ENCODE data around the gene ST7.
"Not testable (repeated sequence)": the region's sequence is repeated elsewhere in the genome, so short reads cannot be mapped to it uniquely, and the experiment has no call there.

ST7 gene

DNA sequence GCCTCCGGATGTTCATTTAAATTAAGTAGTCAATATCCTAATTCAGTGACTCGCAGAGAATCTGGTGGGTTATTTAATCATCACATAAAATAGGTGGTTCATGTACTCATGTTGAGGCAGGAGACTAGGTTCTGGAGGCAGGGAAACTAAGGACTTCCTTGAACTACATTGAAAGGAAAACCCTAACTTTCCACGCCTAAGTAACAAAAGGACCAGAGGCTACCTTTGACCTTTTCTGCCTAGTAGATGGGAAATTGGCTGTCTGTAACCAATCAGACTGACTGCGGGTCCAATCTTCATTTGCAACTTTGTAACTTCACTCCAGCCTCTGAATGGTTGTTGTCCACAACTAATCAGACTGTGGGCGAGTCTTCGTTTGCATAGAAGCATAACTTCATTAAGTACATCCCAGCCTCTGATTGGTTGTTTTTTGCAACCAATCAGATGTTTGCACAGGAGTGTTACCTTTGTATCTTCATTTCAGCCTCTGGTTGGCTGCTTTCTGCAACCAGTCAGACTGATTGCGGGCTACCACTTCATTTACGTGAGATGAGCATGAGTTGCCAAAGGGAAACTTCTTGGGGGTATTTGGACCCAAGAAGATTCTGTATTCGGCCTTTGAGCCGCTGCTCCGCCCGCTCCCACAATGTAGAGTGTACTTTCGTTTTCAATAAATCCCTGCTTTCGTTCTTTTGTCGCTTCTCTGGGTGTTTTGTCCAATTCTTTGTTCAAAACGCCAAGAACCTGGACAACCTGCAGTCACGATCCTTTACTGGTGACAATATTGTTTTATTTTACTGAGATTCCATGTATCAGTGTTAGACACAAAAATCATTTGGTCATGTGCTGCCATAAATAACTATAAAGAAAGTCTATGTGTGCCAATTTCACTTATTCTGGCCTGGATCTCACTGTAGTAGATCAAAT, 1.7 kb upstream of the ST7 start:
- no peak for DNase-seq (ENCODE audit: low read depth)

DNA sequence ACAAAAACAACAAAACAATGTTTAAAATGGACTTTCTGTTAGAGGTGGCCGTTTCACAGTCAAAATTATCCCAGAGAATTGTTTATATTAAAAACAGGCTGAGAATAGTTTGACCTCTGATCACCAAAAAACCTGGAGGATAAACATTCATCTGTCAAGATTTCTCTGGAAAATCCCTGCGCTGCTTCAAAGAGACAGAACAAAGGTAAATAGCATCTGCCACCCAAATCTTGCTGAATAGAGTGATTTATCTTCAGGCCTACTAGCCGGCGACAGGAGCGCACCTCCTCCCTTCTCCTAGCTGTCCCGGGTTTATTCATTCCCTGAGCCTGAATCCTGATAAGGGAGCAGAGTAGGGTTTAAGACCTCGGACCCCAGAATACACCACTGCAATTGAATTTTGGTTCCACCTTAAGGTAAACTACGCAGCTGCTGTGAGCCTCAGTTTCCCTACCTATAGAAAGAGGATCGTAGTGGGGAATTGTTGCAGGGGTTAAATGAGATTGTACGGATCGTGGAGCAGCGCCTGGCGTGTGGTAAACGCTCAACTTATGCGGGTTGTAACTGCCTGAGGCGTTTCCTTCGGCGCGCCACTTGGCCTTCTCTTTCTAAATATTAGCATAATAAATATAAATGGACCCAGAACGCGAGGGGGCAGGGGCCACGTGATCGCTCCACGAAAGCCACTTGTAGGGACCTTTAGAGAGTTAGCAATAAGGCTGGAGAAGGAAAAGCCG, 498 bp upstream of the ST7 start:
- DNase-seq (ENCODE audit: low read depth): no peak

DNA sequence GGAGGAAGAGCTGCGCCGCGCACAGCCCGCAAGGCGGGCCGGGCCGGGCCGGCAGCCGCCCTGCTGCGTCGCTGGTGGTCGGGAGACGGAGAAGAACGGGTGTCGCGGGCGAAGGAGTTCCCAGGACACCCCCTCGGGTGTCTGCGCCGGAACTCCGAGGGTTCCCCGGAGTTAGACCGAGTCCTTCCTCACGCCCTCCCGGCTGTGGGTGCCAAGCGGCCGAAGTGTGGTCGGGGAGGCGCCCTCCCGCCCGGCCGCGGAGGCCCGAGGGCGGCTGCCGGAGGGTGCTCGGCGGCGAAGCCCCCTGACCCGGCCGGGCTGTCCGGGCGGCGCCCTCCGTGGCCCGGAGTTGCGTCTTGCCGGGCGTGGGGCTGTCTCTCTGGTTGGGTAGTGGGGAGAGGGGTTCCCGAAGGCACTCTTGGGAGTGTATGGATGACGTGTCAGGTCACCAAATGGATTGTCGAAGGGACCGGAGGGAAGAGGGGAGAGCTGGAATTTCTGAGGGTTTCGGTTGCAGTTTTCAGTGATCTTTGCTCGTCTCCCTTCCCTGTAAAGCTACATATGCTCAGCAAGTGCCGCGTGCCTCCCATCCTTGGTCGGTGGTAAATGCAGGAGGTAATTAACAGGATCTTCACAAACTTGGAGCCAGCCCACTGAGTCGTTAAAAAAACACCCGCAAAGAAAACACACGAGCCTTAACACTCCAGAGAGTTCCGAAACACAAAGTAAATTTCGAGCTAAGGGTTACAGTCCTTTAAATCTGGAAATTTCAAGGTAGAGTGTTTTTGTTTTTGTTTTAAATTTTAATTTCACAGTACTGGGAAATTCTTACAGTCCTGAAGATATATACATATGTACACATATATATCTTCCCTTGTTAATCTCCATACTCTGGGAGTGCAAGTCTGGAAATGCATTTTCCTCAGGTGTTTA, 871 bp downstream of the ST7 start:
- no peak for DNase-seq (ENCODE audit: low read depth)

DNA sequence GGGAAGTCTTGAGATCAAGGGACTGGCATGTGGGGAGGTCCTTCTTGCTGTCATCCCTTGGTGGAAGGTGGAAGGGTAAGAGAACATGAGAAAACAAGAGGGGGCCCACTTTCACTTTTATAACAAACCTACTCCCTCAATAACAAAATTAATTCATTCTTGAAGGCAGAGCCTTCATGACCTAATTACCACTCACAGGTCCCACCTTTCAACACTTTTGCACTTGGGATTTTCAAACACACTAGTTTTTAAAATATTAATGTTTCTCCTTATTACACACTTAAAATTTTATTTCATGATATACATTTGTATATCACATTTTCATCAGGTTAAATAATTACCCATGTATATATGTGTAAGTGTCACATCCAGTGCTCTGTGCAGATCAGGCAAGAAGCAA, 2.0 kb downstream of the ST7 start:
- DNase-seq (ENCODE audit: low read depth): no peak

DNA sequence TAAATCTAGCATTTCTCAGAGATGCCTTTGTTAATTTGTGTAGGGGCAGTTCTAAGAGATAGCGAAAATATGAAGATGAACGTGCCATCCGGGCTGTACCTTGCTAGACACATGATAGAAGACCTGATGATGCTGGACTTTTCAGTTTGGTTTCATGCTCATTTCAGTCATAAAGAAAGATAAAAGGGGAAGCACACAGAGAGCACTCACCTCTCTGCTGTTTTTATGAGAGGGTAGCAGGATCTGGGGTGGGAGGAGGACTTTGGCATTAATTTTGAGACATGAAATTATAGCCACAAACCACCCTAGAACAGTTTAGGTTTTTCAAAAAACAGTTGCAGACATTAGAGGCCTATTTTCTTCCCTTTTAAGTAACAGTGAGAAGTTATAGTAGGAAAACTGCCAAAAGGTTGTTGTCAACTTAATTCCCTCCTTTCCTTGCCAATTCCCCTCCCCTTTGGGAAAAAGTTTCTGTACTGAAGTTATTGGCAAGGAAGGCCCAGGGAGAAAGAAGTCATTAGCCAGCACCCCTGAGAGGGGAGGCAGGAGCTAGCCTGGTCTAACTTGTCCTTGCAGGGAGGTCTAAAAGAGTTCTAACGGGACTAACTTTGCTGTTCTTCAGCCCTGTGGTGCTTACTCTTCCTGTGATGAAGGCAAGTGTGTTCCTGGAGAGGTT, 2.6 kb downstream of the ST7 start:
- DNase-seq (ENCODE audit: low read depth): no peak

DNA sequence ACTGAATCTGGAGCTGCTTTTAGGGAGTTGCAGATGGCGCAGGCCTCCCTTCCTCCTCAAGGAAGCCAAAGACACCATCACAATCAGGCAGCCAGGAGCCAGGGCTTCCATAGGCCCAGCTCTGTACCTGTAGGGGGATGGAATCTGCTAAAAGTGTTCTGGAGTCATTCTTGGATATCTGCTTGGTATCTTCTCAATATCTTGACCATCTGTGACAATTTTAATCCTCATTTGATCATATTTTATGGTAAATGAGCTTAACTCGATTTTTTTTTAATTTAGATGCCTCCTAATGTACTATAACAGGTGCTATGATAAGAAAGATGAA, 3.1 kb downstream of the ST7 start:
- DNase-seq (ENCODE audit: low read depth): no peak

DNA sequence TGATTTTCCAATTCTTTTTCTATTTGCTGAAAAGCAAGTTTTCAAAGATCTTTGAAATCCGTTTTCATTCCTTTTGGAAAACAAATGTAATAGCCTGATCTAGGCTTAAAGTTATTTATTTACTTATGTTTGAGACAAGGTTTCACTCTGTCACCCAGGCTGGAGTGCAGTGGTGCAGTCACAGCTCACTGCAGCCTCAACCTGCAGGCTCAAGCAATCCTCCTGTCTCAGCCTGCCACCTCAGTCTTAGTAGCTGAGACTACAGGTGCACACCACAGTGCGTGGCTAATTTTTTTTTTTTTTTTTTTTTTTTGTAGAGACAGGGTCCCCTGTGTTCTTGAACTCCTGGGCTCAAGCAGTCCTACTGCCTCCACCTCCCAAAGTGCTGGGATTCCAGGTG, 4.6 kb downstream of the ST7 start:
- no peak for DNase-seq (ENCODE audit: low read depth)

DNA sequence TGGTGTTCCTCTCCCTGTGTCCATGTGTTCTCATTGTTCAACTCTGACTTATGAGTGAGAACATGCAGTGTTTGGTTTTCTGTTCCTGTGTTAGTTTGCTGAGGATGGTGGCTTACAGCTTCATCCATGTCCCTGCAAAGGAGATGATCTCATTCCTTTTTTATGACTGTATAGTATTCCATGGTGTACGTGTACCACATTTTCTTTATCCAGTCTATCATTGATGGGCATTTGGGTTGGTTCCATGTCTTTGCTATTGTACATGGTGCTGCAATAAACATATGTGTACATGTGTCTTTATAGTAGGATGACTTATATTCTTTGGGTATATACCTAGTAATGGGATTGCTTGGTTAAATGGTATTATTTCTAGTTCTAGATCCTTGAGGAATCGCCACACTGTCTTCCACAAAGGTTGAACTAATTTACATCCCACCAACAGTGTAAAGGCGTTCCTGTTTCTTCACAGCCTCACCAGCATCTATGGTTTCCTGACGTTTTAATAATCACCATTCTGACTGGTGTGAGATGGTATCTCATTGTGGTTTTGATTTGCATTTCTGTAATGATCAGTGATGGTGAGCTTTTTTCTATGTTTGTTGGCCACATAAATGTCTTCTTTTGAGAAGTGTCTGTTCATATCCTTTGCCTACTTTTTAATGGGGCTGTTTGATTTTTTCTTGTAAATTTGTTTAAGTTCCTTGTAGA, 8.8 kb downstream of the ST7 start:
- not testable (repeated sequence) for DNase-seq (ENCODE audit: low read depth)

DNA sequence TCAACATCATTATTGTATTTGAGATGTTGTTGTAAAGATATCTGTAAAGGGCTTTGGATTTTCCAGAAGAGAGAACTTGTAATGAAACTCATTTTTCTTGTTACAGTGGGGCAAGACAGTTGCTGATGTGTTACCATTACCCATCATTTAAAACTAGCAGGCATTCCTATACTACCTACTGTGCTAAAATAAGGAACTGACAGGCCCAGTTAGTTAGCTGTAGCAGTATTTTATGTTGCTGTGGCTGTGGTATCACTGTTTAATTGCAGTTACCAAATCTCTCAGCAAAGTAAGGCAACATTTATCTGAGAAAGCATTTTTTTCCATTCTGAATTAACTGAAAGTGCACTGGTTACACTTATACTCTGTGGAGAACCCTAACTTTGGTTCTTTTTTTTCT, 9.9 kb downstream of the ST7 start:
- DNase-seq (ENCODE audit: low read depth): no peak

DNA sequence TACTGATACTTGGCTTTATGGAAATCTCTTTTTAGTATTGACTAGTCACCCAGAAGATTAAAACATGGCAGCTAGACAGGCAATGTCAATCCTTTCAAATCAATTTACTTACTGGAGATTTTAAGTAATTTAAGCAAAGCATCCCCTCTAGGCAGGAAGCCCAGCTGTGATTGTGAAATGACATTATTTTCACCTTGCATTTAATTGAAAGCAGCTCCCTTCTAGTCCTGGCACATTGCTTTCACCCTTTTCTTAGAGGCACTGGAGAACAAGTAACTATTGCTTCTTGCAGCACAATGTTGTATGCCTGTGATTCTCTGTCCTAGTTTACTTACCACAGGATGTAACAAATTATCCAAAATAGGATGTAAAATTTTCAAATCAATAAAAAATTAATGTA, 13.3 kb downstream of the ST7 start:
- DNase-seq (ENCODE audit: low read depth): no peak

DNA sequence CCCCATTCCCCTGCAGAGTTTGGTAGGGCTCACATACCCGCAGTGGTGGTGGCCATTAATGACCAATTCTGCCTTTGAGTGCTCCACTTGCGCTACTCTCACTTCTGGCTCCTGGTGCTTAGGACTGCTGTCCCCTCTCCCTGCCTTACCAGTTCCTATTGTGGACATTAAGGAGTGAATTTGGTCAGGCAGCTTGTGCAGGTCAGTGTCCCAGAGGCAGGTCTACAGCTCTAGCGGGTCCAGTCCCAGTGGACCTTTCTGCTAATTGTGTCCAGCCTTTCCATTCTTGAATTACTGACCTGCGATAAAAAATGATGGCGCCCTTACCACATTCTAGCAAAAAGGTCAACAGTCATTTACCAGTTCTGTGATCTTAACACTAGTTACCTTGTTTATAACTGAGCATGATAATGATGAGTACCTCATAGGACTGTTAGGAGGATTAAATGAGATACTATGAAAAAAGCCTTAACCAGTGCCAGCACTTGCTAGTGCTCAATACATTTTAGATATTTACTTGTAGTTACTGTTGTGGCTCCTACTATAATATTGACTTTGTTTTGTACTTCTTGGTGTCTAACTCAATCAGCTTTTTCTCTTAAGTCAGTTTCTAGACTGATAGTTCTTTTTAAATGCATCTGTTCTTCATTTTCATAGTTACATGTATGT, 14.1 kb downstream of the ST7 start:
- no peak for DNase-seq (ENCODE audit: low read depth)

DNA sequence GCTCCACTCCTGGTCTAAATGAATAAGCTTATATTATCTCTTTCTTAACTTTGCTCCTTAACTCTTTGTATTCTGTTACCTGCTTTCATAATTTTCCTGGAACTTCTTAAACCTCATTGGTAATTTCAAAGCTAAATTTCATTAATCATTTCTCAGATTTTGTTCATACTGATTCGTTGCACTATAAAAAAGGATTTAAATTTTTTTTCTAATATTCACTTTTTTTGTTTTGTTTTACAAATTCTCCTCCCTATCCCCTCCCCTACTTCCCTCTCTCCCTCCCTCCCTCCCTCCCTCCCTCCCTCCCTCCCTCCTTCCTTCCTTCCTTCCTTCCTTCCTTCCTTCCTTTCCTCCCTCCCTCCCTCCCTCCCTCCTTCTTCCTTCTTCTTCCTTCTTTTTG, 14.7 kb downstream of the ST7 start:
- no peak for DNase-seq (ENCODE audit: low read depth)

DNA sequence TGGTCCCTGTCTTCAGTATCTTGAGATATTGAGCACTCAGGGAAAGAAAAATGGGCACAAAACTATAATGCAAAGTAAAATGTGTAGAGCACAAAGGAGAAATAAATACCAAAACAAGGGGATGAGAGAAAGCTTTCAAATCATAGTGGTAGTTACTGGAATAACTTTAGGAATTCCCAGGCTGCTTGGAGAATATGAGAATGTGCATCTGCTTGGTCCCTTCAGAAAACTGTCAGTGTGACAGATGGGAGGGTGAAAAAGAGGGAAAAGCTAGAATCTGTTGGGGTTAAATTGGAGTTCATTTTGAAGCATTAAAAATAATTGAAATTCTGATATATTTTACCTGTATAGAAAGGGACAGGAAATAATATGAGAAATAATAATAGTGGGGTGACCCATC, 15.3 kb downstream of the ST7 start:
- no peak for DNase-seq (ENCODE audit: low read depth)

DNA sequence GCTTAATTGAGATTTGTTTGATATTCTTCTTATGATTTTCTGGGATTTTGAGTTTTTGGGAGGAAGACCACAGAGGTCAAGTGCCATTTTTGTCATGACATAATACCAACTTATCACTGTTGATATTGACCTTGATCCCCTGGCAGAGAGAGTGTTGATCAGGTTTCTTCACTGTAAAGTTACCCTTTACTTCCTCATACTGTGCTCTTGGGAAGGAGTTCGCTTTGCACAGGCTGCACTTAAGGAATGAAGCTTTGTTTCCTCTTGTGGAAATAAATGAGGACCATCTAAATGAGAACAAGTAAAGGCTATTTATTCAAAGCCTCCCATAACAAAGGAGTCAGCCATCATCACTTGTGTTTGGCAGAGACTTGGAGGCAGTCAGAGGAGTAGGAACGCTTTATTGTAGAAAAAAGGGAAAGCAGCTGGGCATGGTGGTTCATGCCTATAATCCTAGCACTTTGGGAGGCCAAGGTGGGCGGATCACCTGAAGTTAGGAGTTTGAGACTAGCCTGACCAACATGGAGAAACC, 16.1 kb downstream of the ST7 start:
- no peak for DNase-seq (ENCODE audit: low read depth)

DNA sequence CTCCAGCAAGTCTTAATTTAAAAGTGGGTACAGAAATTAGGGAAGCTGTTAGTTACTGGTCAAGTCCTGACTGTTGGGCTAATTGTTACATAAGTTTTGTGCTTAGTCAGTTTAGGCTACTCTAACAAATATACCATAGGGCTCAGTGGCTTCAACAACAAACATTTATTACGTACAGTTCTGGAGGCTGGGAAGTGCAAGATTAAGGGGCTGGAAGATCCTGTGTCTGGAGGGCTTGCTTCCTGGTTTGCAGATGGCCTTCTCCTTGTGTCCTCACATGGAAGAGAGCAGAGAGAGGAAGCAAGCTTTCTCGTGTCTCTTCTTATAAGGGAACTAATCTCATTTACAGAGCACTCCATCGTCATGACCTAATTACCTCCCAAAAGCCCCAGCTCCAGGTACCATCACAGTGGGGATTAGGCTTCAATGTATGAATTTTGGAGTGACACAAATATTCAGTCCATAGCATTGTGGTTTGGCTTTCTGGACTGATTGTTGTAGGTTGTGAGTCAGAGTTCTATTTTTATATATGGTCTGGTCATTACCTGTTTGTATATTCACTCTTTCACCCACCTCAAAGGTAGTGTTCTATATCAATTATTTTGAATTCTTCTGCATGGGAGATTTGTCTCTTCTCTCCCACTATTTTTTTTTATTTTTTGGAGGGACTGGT, 17.1 kb downstream of the ST7 start:
- DNase-seq (ENCODE audit: low read depth): no peak

DNA sequence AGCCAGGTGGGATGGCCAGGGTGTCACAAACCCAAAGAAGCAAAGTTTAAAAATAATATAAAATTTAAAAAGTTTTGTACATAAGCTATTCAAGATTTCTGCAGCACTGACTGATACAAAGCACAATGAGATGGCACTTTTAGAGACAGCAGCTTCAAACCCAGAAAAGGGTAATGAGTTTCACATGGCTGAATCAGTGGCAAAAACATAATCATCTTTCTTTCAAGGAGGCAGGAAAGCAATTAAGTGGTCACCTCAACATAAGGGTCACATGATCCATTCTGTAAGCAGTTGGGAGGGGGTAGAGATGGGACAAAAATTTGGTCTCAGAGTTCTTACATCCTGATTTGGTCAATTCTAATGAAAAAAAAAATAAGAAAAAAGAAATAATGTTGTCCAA, 17.9 kb downstream of the ST7 start:
- not testable (repeated sequence) for DNase-seq (ENCODE audit: low read depth)

DNA sequence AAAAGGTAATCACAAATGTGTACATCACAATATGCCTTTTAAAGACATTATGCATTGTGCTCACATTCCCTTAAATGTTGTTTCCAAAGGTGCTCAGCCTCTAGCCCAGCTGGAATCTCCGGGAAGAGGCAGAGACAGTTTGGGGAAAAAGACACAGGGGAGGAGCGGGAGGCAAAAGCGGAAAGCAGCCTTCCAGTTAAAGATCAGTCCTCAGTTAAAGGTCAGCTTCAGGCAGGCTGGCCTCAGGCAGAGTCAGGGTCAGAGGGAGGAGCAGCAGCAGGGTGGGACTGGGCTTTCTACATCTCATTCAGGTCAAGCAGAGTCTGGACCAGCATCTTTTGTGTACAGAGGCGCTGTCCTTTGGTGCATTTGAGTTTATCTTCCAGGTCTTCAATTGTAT, 18.6 kb downstream of the ST7 start:
- DNase-seq (ENCODE audit: low read depth): no peak

DNA sequence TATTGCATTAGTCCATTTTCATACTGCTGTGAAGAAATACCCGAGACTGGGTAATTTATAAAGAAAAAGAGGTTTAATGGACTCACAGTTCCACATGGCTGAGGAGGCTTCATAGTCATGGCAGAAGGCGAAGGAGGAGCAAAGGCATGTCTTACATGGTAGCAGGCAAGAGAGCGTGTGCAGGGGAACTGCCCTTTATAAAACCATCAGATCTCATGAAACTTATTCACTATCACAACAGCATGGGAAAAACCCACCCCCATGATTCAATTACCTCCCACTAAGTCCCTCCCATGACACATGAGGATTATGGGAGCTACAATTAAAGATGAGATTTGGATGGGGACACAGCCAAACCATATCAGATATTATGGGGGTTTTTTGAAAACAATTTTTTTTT, 21.7 kb downstream of the ST7 start:
- not testable (repeated sequence) for DNase-seq (ENCODE audit: low read depth)

DNA sequence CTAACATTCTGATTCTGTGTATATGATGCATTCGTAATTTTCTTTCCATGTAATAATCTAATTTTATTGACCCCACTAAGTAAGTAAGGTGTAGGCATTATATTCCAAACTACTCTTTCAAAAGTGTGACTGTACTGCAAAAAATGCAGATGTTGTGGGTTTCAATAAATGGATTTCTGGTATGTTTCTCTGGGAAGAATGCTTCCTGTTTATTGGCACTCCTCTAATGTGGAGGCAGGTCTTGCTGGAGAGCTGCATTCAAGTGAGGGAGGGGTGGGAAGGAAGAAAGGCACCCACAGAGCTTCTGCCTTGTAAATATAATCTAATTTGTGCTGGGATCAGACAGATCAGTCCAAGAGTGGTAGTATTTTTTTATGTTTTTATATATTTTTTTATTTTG, 23.9 kb downstream of the ST7 start:
- DNase-seq (ENCODE audit: low read depth): no peak

DNA sequence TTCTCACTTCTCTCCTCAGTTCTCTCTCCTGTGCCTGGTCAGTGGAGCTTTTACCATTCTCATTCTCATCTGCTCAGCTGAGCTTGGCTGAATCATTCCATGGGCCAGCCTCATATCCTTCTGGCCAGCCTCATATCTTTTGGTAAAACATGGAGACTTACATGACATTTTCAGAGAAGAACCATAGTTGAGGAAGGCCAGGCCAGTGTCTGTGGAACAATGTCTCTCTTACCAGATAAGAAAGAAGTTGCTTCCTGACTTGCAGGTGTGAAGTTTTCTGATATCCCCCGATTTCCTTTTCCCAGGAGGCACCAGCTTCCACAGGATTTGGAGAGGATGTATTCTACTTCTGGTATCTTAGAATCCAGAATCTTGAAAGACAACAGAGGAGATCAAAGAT, 24.7 kb downstream of the ST7 start:
- no peak for DNase-seq (ENCODE audit: low read depth)
